ENCODE results near the gene DNAJB12.
"Not testable (repeated sequence)": the region's sequence is repeated elsewhere in the genome, so short reads cannot be mapped to it uniquely, and the experiment has no call there.

DNAJB12 gene

GRCh38 chr10:72354356-72355213, at the start of gene DNAJB12:
Gene DNAJB12 (minus strand): TSS chr10:72354919. CDS start chr10:72354897, 22 bp downstream.
- H3K27ac ChIP-seq = peak within 1 kb of the TSS; percentile 96
- peak within 1 kb of the TSS; percentile 92 for H3K4me3 ChIP-seq
- peak; percentile 64 for DNase-seq (ENCODE audit: low read depth, low spot score)
- H3K36me3 ChIP-seq (ENCODE audit: insufficient read depth, low read length) = no peaks in the 10 kb centered on the region
- no peaks in the 10 kb centered on the region for H3K9me3 ChIP-seq (ENCODE audit: low read depth, low read length)
- no peak for TF ChIP-seq EZH2 (IDR thresholded peaks at IDR 0.05)
- TF ChIP-seq POLR2AphosphoS5 (IDR thresholded peaks at IDR 0.05; ENCODE audit: borderline replicate concordance, low read depth, low read length) = peak; percentile 76; the same call in 1 of the 2 replicates
- H3K9ac ChIP-seq (ENCODE audit: insufficient read length) = peak within 1 kb of the TSS; percentile 97

GRCh38 chr10:72395581-72395980, 40.9 kb upstream of the DNAJB12 start:
- not testable (repeated sequence) for H3K9me3 ChIP-seq (ENCODE audit: low read depth, low read length); H3K36me3 ChIP-seq (ENCODE audit: insufficient read depth, low read length); H3K4me3 ChIP-seq; DNase-seq (ENCODE audit: low read depth, low spot score); H3K27ac ChIP-seq; H3K9ac ChIP-seq (ENCODE audit: insufficient read length)

- no peak overlapping the region for H3K9ac ChIP-seq (ENCODE audit: insufficient read length)
- no peak for DNase-seq (ENCODE audit: low read depth, low spot score)
Observed at GRCh38 chr10:72392571-72392970, 37.9 kb upstream of the DNAJB12 start.

GRCh38 chr10:72390764-72391163, 36.0 kb upstream of the DNAJB12 start:
- DNase-seq (ENCODE audit: low read depth, low spot score) = no peak
- Histone ChIP-seq H3K9ac (ENCODE audit: insufficient read length) (no peak overlapping the region), H3K27ac (no peak overlapping the region), H3K4me3 (no peak overlapping the region), H3K36me3 (ENCODE audit: insufficient read depth, low read length) (no peaks in the 10 kb centered on the region), H3K9me3 (ENCODE audit: low read depth, low read length) (no peaks in the 10 kb centered on the region)
- TF ChIP-seq POLR2AphosphoS5 (IDR thresholded peaks at IDR 0.05; ENCODE audit: borderline replicate concordance, low read depth, low read length) (no peak), FOXP2 (optimal IDR thresholded peaks at IDR 0.05; ENCODE audit: control extremely low read depth, extremely low read length, insufficient read depth) (no peak), EZH2 (IDR thresholded peaks at IDR 0.05) (no peak)

More at GRCh38 chr10:72392571-72392970, 37.9 kb upstream of the DNAJB12 start:
- no peaks in the 10 kb centered on the region for H3K36me3 ChIP-seq (ENCODE audit: insufficient read depth, low read length)
- H3K27ac ChIP-seq = no peak overlapping the region
- no peaks in the 10 kb centered on the region for H3K9me3 ChIP-seq (ENCODE audit: low read depth, low read length)
- no peak overlapping the region for H3K4me3 ChIP-seq
- TF ChIP-seq POLR2AphosphoS5 (IDR thresholded peaks at IDR 0.05; ENCODE audit: borderline replicate concordance, low read depth, low read length) (no peak), FOXP2 (optimal IDR thresholded peaks at IDR 0.05; ENCODE audit: control extremely low read depth, extremely low read length, insufficient read depth) (no peak), EZH2 (IDR thresholded peaks at IDR 0.05) (no peak)

- no peak for DNase-seq (ENCODE audit: low read depth, low spot score)
- Histone ChIP-seq H3K9me3 (ENCODE audit: low read depth, low read length) (no peaks in the 10 kb centered on the region), H3K36me3 (ENCODE audit: insufficient read depth, low read length) (no peaks in the 10 kb centered on the region), H3K4me3 (no peak overlapping the region), H3K9ac (ENCODE audit: insufficient read length) (no peak overlapping the region), H3K27ac (no peak overlapping the region)
- TF ChIP-seq EZH2 (IDR thresholded peaks at IDR 0.05) (no peak), POLR2AphosphoS5 (IDR thresholded peaks at IDR 0.05; ENCODE audit: borderline replicate concordance, low read depth, low read length) (no peak), FOXP2 (optimal IDR thresholded peaks at IDR 0.05; ENCODE audit: control extremely low read depth, extremely low read length, insufficient read depth) (no peak)
Observed at GRCh38 chr10:72389716-72390115, 35.0 kb upstream of the DNAJB12 start.

GRCh38 chr10:72389014-72389413, 34.3 kb upstream of the DNAJB12 start:
- Histone ChIP-seq H3K9me3 (ENCODE audit: low read depth, low read length) (no peaks in the 10 kb centered on the region), H3K27ac (no peak overlapping the region), H3K36me3 (ENCODE audit: insufficient read depth, low read length) (no peaks in the 10 kb centered on the region), H3K4me3 (no peak overlapping the region), H3K9ac (ENCODE audit: insufficient read length) (no peak overlapping the region)
- TF ChIP-seq EZH2 (IDR thresholded peaks at IDR 0.05) = no peak
- no peak for TF ChIP-seq FOXP2 (optimal IDR thresholded peaks at IDR 0.05; ENCODE audit: control extremely low read depth, extremely low read length, insufficient read depth)
- no peak for TF ChIP-seq POLR2AphosphoS5 (IDR thresholded peaks at IDR 0.05; ENCODE audit: borderline replicate concordance, low read depth, low read length)
- DNase-seq (ENCODE audit: low read depth, low spot score) = no peak

- H3K27ac ChIP-seq = no peak overlapping the region
- no peaks in the 10 kb centered on the region for H3K9me3 ChIP-seq (ENCODE audit: low read depth, low read length)
- no peak overlapping the region for H3K9ac ChIP-seq (ENCODE audit: insufficient read length)
- DNase-seq (ENCODE audit: low read depth, low spot score) = no peak
- no peaks in the 10 kb centered on the region for H3K36me3 ChIP-seq (ENCODE audit: insufficient read depth, low read length)
- TF ChIP-seq FOXP2 (optimal IDR thresholded peaks at IDR 0.05; ENCODE audit: control extremely low read depth, extremely low read length, insufficient read depth) = no peak
- no peak for TF ChIP-seq POLR2AphosphoS5 (IDR thresholded peaks at IDR 0.05; ENCODE audit: borderline replicate concordance, low read depth, low read length)
- no peak for TF ChIP-seq EZH2 (IDR thresholded peaks at IDR 0.05)
- no peak overlapping the region for H3K4me3 ChIP-seq
Observed at GRCh38 chr10:72388062-72388461, 33.3 kb upstream of the DNAJB12 start.

GRCh38 chr10:72386916-72387586, 32.3 kb upstream of the DNAJB12 start:
- H3K9me3 ChIP-seq (ENCODE audit: low read depth, low read length) = no peaks in the 10 kb centered on the region
- H3K36me3 ChIP-seq (ENCODE audit: insufficient read depth, low read length) = no peaks in the 10 kb centered on the region
- TF ChIP-seq FOXP2 (optimal IDR thresholded peaks at IDR 0.05; ENCODE audit: control extremely low read depth, extremely low read length, insufficient read depth) (no peak), EZH2 (IDR thresholded peaks at IDR 0.05) (no peak), POLR2AphosphoS5 (IDR thresholded peaks at IDR 0.05; ENCODE audit: borderline replicate concordance, low read depth, low read length) (no peak)
- H3K4me3 ChIP-seq = no peak overlapping the region
- H3K27ac ChIP-seq = peak overlapping the region; percentile 68; the same call in 1 of the 2 replicates
- no peak overlapping the region for H3K9ac ChIP-seq (ENCODE audit: insufficient read length)
- DNase-seq (ENCODE audit: low read depth, low spot score) = no peak
